Endothelial cell of umbilical vein (primary cell): Measurements from ENCODE around the gene IL9. TPM values are rescaled to one million over a fixed set of nuclear protein-coding genes. Genes with fewer than 3 reads are reported as not detected.

Source experiments
- BruUV-seq: library from RNA; stranded (reverse); fragments of 400-500 nt; replicated peaks from 2 replicates; lab custom pipeline; 2021; lab: Mats Ljungman, UMichigan
- CTCF ChIA-PET: fragments of 300-600, 350-600 bp; sonication (Branson Sonifier 250); formaldehyde crosslinking; loops from one replicate; lab custom pipeline; 2021; ENCODE audit warnings: antibody characterized with exemption, inconsistent platforms; lab: Charles Lee
- POLR2A ChIA-PET: fragments of 300-600, 350-600 bp; sonication (Branson Sonifier 250); formaldehyde crosslinking; loops from one replicate; lab custom pipeline; 2021; ENCODE audit warnings: antibody characterized with exemption, inconsistent platforms; lab: Charles Lee
- DNase-seq: peaks from one replicate; pipeline ENCODE4 v3.0.0-alpha.2; 2011; ENCODE audit warnings: low read depth, low spot score
- FAIRE-seq: peaks from 2 replicates; lab custom pipeline; 2011; peaks lifted over from hg19 to GRCh38; lab: Jason Lieb, UNC
- H2AFZ ChIP-seq: 2 replicates; pipeline ENCODE4 v1.6.0; 2012; ENCODE audit warnings: low read depth, low read length, control low read depth, inconsistent platforms
- H3K27ac ChIP-seq: 2 replicates; pipeline ENCODE4 v1.5.1; 2011; ENCODE audit warnings: low read depth, mild to moderate bottlenecking, control low read depth, low read length, moderate library complexity; ENCODE audit not compliant: insufficient read depth
- H3K27me3 ChIP-seq, 2 experiments: 2 replicates each; pipeline versions ENCODE4 v1.6.0 to v1.6.1; 2011; ENCODE audit warnings: low read length in 2 of 2, mixed read lengths in 1 of 2; ENCODE audit not compliant: control insufficient read depth in 2 of 2, insufficient read depth in 2 of 2
- H3K36me3 ChIP-seq, 2 experiments: 2 replicates in 1 of 2; 3 replicates in 1 of 2; pipeline ENCODE4 v1.5.1; 2011; ENCODE audit warnings: low read length in 2 of 2, mild to moderate bottlenecking in 1 of 2, moderate library complexity in 1 of 2; ENCODE audit not compliant: control insufficient read depth in 2 of 2, insufficient read depth in 2 of 2; ENCODE audit errors: extremely low read depth in 1 of 2
- H3K4me1 ChIP-seq: 3 replicates; pipeline ENCODE4 v1.5.1; 2011; ENCODE audit warnings: mild to moderate bottlenecking, low read length; ENCODE audit not compliant: control insufficient read depth, insufficient read depth; ENCODE audit errors: extremely low read depth
- H3K4me2 ChIP-seq: 2 replicates; pipeline ENCODE4 v1.6.1; 2011; ENCODE audit warnings: low read length, control low read depth, mixed read lengths; ENCODE audit not compliant: insufficient read depth
- H3K4me3 ChIP-seq, 3 experiments: fragments of 200-600 bp in 1 of 3; sonication (generic), shearing (Covaris generic) in 1 of 3; replicated peaks in 1 of 3; 2 replicates each; pipeline ENCODE4 v1.5.1; 2011 to 2016; ENCODE audit warnings: control low read depth in 3 of 3, low read length in 3 of 3, mild to moderate bottlenecking in 2 of 3, inconsistent platforms in 1 of 3, low read depth in 1 of 3, moderate library complexity in 1 of 3; ENCODE audit not compliant: insufficient read depth in 1 of 3
- H3K79me2 ChIP-seq: 2 replicates; pipeline ENCODE4 v1.6.0; 2012; ENCODE audit warnings: low read length, inconsistent platforms; ENCODE audit not compliant: control insufficient read depth, insufficient read depth
- H3K9ac ChIP-seq: replicated peaks from 2 replicates; pipeline ENCODE3; 2011; ENCODE audit warnings: low read length, control low read depth; ENCODE audit not compliant: insufficient read depth; ENCODE audit errors: extremely low read depth
- H3K9me1 ChIP-seq: replicated peaks from 3 replicates; pipeline ENCODE4 v1.6.0; 2011; ENCODE audit warnings: mild to moderate bottlenecking, low read length; ENCODE audit not compliant: control insufficient read depth, insufficient read depth; ENCODE audit errors: extremely low read depth
- H3K9me3 ChIP-seq: replicated peaks from 2 replicates; pipeline ENCODE4 v1.5.1; 2012; ENCODE audit warnings: low read length, inconsistent platforms; ENCODE audit not compliant: control insufficient read depth, insufficient read depth
- H4K20me1 ChIP-seq: replicated peaks from 2 replicates; pipeline ENCODE3; 2011; ENCODE audit warnings: mild to moderate bottlenecking, low read length; ENCODE audit not compliant: control insufficient read depth, insufficient read depth; ENCODE audit errors: extremely low read depth
- CTCF ChIP-seq, 2 donors: IDR thresholded peaks; 1 replicate in 1 of 2; 2 replicates in 1 of 2; pipeline ENCODE4 v1.5.1; 2011; ENCODE audit warnings: low read length in 2 of 2, mild to moderate bottlenecking in 2 of 2, moderate library complexity in 2 of 2, control low read depth in 1 of 2, inconsistent platforms in 1 of 2, low read depth in 1 of 2; ENCODE audit not compliant: insufficient read depth in 1 of 2; ENCODE audit errors: extremely low read depth in 1 of 2
- EZH2 ChIP-seq: IDR thresholded peaks from 2 replicates; pipeline ENCODE4 v1.6.1; 2012; ENCODE audit warnings: borderline replicate concordance, low read depth, mild to moderate bottlenecking, moderate library complexity, low read length, inconsistent platforms; ENCODE audit not compliant: severe bottlenecking
- FOS ChIP-seq: IDR thresholded peaks from 2 replicates; pipeline ENCODE4 v1.6.1; 2011; ENCODE audit warnings: mild to moderate bottlenecking, low read length, moderate library complexity, borderline replicate concordance; ENCODE audit not compliant: insufficient read depth
- GATA2 ChIP-seq: IDR thresholded peaks from 2 replicates; pipeline ENCODE4 v1.7.0; 2011; ENCODE audit warnings: low read depth, mild to moderate bottlenecking, moderate library complexity, mixed read lengths, low read length; ENCODE audit not compliant: insufficient read length, insufficient read depth
- JUN ChIP-seq: IDR thresholded peaks from 2 replicates; pipeline ENCODE4 v1.6.1; 2011; ENCODE audit warnings: borderline replicate concordance, low read depth; ENCODE audit not compliant: insufficient read length, insufficient read depth
- MYC ChIP-seq: IDR thresholded peaks from one replicate; pipeline ENCODE4 v1.6.1; 2011; ENCODE audit warnings: mild to moderate bottlenecking, low read depth, low read length
- POLR2A ChIP-seq: IDR thresholded peaks from 2 replicates; pipeline ENCODE4 v1.6.1; 2012; ENCODE audit warnings: low read depth, mild to moderate bottlenecking, control low read depth, low read length
- POLR2AphosphoS5 ChIP-seq: IDR thresholded peaks from 2 replicates; pipeline ENCODE4 v1.6.1; 2012; ENCODE audit warnings: low read depth, mild to moderate bottlenecking, control low read depth, low read length, moderate library complexity; ENCODE audit not compliant: insufficient read depth
- dilution Hi-C: fragments of 300-500 bp; cut with MboI; formaldehyde crosslinking; loops from one replicate; pipeline ENCODE4 v1.15.0; 2019; ENCODE audit warnings: low sequenced_read_pairs; ENCODE audit not compliant: extremely low pct_ligation_motif_present
- intact Hi-C: fragments of 100-400 bp; cut with micrococcal nuclease; formaldehyde crosslinking; loops from one replicate; pipeline ENCODE4 v1.10.0; 2022
- polyA plus RNA-seq, 4 experiments: library from polyadenylated mRNA; depleted of rRNA in 3 of 4; stranded (reverse) in 3 of 4; unstranded in 1 of 4; fragments of >200 nt; gene quantifications; 2 replicates each; pipeline versions ENCODE4 v1.2.1 to v1.2.3, GENCODE V29; 2011 to 2012; ENCODE audit warnings: missing spikeins in 1 of 4
- total RNA-seq: library from RNA; stranded (reverse); gene quantifications from 2 replicates; pipeline ENCODE4 v1.2.3, GENCODE V29; 2021
- TF ChIP-seq, protein P1 (sequence below): IDR thresholded peaks from 2 replicates; pipeline ENCODE4 v1.6.1; 2011; ENCODE audit not compliant: insufficient read depth, insufficient read length

The IL9 gene
- total and polyA plus RNA-seq, 2 donors (not counting 3 experiments of a cell fraction or from before 2014, with no cell fraction given), result not detected

- Histone ChIP-seq H3K9ac (no peak overlapping the region), H3K27ac (no peak overlapping the region), H3K4me2 (no peak overlapping the region), H3K4me3 (no peak overlapping the region), H3K9me1 (no peaks in the 10 kb centered on the region), H3K79me2 (no peaks in the 10 kb centered on the region), H3K4me1 (no peaks in the 10 kb centered on the region), H3K27me3 (peaks cover 8 to 26% of the 10 kb centered on the region in 2 experiments), H4K20me1 (no peaks in the 10 kb centered on the region), H3K9me3 (no peaks in the 10 kb centered on the region), H2AFZ (no peak overlapping the region), H3K36me3 (no peaks in the 10 kb centered on the region)
- BruUV-seq, result no TSS peak
- ChIA-PET POLR2A (no interaction called here), CTCF (interaction anchor here (1.2 kb wide), 1 partner anchor 31 kb away, joined by 3 read pairs; no protein-coding TSS in a partner anchor)
- dilution Hi-C loops (no loop called here), intact Hi-C loops (no loop called here)
- TF ChIP-seq POLR2AphosphoS5 (no peak), MYC (no peak), JUN (no peak), POLR2A (no peak), FOS (no peak), CTCF (IDR thresholded peaks at IDR 0.05; ENCODE audit: extremely low read depth in 1 of 2, insufficient read depth in 1 of 2, low read depth in 1 of 2, low read length in 2 of 2) (no peak), GATA2 (no peak), EZH2 (no peak)
- TF ChIP-seq, protein P1, sequence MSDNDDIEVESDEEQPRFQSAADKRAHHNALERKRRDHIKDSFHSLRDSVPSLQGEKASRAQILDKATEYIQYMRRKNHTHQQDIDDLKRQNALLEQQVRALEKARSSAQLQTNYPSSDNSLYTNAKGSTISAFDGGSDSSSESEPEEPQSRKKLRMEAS, result no peak
- no peak for FAIRE-seq
- no peak for DNase-seq
These were observed 18.3 kb upstream of the IL9 start for GRCh38 chr5:135913713-135914626.
